Effector memory CD8-positive, alpha-beta T cell (primary cell): ENCODE results near the gene NCAM2.

Experiments used
- ATAC-seq: fragments of 150-1000 bp; cut with Tn5 transposase; replicated peaks from 2 replicates; pipeline ENCODE4 v1.10.0; 2021; ENCODE audit warnings: mild to moderate bottlenecking, moderate library complexity
- DNase-seq, 3 experiments: peaks; one replicate each; pipeline ENCODE4 v3.0.0; 2021
- H3K27ac Mint-ChIP-seq, 2 donors: one replicate each; pipeline ENCODE4 v1.8.0; 2022; ENCODE audit warnings: mild to moderate bottlenecking in 2 of 2, mixed read lengths in 2 of 2, moderate library complexity in 2 of 2
- H3K27me3 Mint-ChIP-seq, 2 donors: one replicate each; pipeline ENCODE4 v1.8.0; 2022; ENCODE audit warnings: mixed read lengths in 2 of 2
- H3K36me3 Mint-ChIP-seq: one replicate; pipeline ENCODE4 v1.8.0; 2022; ENCODE audit warnings: mild to moderate bottlenecking, moderate library complexity, mixed read lengths; ENCODE audit not compliant: insufficient read depth
- H3K4me1 Mint-ChIP-seq, 2 donors: one replicate each; pipeline ENCODE4 v1.8.0; 2022; ENCODE audit warnings: low read depth in 2 of 2, mixed read lengths in 2 of 2
- H3K4me3 Mint-ChIP-seq, 2 donors: one replicate each; pipeline ENCODE4 v1.8.0; 2022; ENCODE audit warnings: mild to moderate bottlenecking in 2 of 2, mixed read lengths in 2 of 2, moderate library complexity in 2 of 2
- H3K9me3 Mint-ChIP-seq, 2 donors: one replicate each; pipeline ENCODE4 v1.8.0; 2022; ENCODE audit warnings: mixed read lengths in 2 of 2

NCAM2 gene

DNA sequence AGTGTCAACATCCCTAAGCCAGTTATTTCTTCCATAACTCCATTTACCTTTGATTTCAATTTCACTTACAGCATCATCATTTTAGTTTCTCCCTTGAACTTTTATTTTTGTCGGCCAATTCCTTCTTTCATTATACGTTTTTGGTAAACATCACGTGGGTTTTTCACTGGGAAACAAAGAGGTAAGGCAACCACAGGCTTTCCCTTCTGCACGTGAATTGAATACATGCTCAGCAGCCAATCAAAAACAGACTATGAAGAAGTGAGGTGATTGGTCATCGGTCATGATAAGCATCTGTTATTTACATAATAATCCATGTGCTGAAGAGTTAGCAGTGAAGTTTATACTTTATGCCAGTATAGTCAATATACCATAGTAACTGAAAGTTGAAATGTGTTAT, 98.7 kb downstream of the NCAM2 start:
- Mint-ChIP-seq H3K36me3 (no peaks in the 10 kb centered on the region), H3K27ac (no peak overlapping the region), H3K9me3 (peaks cover 0 to 3% of the 10 kb centered on the region in 2 donors), H3K4me3 (no peak overlapping the region), H3K4me1 (no peaks in the 10 kb centered on the region), H3K27me3 (no peaks in the 10 kb centered on the region)
- no peak for ATAC-seq
- DNase-seq = no peak

DNA sequence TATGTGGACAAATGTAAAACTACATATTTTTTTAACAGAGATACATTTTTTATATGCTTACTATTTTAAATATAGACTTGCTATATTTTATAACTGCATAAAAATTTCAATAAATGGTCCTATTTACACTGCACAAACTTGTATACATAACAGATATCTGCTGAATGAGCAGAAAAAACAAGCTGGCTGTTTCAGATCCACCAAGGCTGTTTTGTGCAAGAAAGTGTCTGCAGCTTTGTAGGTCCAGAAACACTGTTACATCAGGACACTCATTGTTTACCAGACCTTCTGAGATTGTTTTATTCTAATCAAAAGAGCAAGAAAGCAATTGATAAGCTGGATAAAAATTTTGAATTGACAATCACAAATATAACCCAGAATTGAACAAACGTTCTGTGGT, 99.3 kb downstream of the NCAM2 start:
- DNase-seq = no peak
- Mint-ChIP-seq H3K36me3 (no peaks in the 10 kb centered on the region), H3K27ac (no peak overlapping the region), H3K9me3 (peaks cover 0 to 3% of the 10 kb centered on the region in 2 donors), H3K4me1 (no peaks in the 10 kb centered on the region), H3K27me3 (no peaks in the 10 kb centered on the region), H3K4me3 (no peak overlapping the region)
- no peak for ATAC-seq

DNA sequence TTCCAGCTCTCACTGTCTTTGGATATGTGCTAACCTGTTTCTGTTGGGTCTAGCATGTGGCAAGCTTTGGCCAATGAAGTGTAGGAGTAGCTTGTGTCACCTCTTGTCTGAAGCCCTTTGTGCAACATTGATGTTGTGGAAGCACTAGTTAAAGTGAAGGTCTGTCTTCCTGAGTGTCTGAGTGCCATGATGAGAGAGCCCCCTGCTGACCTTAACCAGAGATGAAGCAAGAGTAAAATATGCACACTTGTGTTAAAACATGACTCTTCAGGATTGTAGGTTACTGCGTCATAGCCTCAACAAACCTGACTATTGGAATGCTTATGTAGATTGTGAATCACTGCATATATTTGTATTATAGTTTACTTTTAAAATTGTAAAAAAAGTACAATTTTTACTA, 103.7 kb downstream of the NCAM2 start:
- no peak for ATAC-seq

DNA sequence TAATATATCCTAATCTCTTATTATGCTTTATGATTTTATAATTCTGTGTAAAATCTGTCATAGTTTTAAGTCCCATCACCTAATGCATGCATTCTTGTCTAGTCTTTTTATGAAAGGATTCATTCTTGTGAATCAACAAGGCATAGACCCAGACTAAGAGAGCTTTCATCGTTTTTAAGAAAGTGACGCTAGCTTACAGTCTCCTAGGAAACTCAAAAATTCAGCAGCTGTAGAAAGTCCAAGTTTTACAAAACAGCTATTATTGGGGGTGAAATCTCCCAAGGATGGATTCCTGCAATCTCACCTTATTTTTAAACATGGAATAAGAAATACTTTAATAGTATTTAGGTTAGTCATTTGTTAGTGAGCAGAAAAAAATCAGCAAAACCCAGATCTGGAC, 104.7 kb downstream of the NCAM2 start:
- peaks cover 1 to 11% of the 10 kb centered on the region in 2 donors for H3K9me3 Mint-ChIP-seq
- ATAC-seq = no peak
- no peak for DNase-seq

More for the DNA sequence above, 103.7 kb downstream of the NCAM2 start:
- Mint-ChIP-seq H3K36me3 (no peaks in the 10 kb centered on the region), H3K4me1 (no peaks in the 10 kb centered on the region), H3K9me3 (peaks cover 1 to 11% of the 10 kb centered on the region in 2 donors), H3K27me3 (no peaks in the 10 kb centered on the region), H3K4me3 (no peak overlapping the region), H3K27ac (no peak overlapping the region)
- DNase-seq = no peak

DNA sequence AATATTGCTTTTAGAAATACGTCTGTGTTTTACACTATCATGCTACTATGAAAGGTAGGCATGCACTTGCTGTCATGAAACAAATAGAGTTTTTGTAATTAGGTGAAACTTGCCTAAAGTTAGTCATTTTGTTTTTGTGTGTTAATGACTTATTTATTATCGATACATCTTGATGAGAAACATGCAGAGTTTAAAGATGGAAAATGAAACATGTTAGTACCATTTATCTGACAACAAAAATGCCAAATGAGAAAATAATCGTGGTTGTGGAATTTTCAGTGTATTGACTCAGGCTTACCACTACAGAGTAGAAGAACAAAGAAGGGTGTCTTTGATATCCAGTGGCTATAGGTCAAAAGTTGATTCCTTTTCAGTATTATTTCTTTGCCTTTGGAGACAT, 105.5 kb downstream of the NCAM2 start:
- H3K27me3 Mint-ChIP-seq = no peaks in the 10 kb centered on the region
- H3K4me3 Mint-ChIP-seq = no peak overlapping the region
- H3K27ac Mint-ChIP-seq = no peak overlapping the region
- peaks cover 3 to 11% of the 10 kb centered on the region in 2 donors for H3K9me3 Mint-ChIP-seq
- ATAC-seq (no peak), DNase-seq (no peak)
- no peaks in the 10 kb centered on the region for H3K4me1 Mint-ChIP-seq
- no peaks in the 10 kb centered on the region for H3K36me3 Mint-ChIP-seq

More for the DNA sequence above, 104.7 kb downstream of the NCAM2 start:
- H3K4me1 Mint-ChIP-seq = no peaks in the 10 kb centered on the region
- no peaks in the 10 kb centered on the region for H3K36me3 Mint-ChIP-seq
- H3K27ac Mint-ChIP-seq = no peak overlapping the region
- H3K4me3 Mint-ChIP-seq = no peak overlapping the region
- no peaks in the 10 kb centered on the region for H3K27me3 Mint-ChIP-seq

DNA sequence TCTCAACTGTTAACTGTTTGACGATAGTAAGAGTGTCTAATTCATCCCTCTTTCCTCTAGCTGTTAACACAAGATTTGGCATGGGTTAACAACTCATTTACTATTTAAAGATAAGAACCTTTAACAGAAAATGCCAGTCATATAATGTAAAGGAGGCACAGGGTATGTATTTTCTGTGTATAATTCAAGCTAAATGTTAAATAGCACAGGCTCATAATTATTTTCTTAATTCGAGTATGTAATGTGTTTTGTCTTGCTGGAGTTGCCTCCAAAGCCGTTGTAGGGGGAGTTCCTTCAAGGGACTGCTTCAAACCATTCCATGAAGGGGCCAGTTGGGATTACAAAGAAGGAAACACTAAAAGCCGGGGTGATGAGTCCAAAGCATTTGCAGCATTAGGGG, 111.5 kb downstream of the NCAM2 start:
- peaks cover 11 to 17% of the 10 kb centered on the region in 2 donors for H3K9me3 Mint-ChIP-seq
- no peak overlapping the region for H3K27ac Mint-ChIP-seq
- H3K4me1 Mint-ChIP-seq = no peaks in the 10 kb centered on the region
- no peak for DNase-seq
- no peaks in the 10 kb centered on the region for H3K36me3 Mint-ChIP-seq
- no peak overlapping the region for H3K4me3 Mint-ChIP-seq
- no peak for ATAC-seq
- H3K27me3 Mint-ChIP-seq = no peaks in the 10 kb centered on the region

DNA sequence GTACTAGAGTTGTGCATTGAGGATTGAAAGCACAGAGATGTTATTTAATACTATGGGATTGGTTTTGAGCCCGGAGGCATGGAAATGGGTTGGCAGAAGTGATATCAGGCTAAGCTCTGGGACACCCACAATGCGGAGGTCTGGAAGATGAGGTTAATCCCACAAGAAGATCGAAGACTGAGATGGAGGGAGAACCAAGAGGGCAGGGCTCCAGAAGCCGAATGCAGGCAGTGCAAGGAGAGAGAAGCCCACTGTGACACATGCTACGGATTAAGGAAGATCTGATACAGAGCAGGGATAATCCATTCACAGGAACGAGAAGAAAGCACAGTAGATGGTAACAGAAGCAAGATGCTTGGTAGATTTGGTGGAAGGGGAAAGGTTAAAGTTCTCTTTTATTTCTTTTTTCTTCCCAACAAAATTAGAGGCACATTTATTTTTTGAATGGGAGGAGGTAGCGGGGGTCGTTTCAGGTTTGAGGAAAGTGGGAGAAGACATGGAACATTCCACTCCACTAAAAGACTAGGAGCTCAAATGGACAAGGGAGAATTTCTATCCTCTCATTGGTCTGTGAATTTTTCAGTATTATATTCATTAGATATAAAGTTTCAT, 113.2 kb downstream of the NCAM2 start:
- no peaks in the 10 kb centered on the region for H3K4me1 Mint-ChIP-seq
- H3K27me3 Mint-ChIP-seq = no peaks in the 10 kb centered on the region
- DNase-seq (no peak), ATAC-seq (no peak)
- peaks cover 12 to 20% of the 10 kb centered on the region in 2 donors for H3K9me3 Mint-ChIP-seq
- H3K27ac Mint-ChIP-seq = no peak overlapping the region
- H3K4me3 Mint-ChIP-seq = no peak overlapping the region
- H3K36me3 Mint-ChIP-seq = no peaks in the 10 kb centered on the region

DNA sequence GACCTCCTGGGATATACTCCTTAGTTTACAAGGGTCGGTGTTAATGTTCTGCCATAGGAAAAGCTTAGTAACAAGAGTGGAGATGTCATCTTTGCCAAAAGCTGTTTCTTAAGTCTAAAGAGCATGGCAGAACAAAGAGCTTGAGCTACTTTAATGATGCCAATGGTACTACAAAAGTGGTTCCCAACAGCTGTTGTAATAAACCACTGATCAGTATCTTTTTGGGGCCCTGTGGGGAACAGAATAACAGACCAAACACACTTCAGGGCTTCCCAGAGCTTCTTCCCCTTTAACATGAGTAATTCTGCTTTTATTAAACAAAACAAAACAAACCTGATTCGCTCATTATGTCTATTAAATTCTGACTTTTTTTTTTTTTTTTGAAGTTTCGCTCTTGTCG, 116.3 kb downstream of the NCAM2 start:
- no peak overlapping the region for H3K4me3 Mint-ChIP-seq
- ATAC-seq (no peak), DNase-seq (no peak)
- peaks cover 12 to 20% of the 10 kb centered on the region in 2 donors for H3K9me3 Mint-ChIP-seq
- H3K4me1 Mint-ChIP-seq = no peaks in the 10 kb centered on the region
- H3K36me3 Mint-ChIP-seq = no peaks in the 10 kb centered on the region
- H3K27ac Mint-ChIP-seq = no peak overlapping the region
- no peaks in the 10 kb centered on the region for H3K27me3 Mint-ChIP-seq

DNA sequence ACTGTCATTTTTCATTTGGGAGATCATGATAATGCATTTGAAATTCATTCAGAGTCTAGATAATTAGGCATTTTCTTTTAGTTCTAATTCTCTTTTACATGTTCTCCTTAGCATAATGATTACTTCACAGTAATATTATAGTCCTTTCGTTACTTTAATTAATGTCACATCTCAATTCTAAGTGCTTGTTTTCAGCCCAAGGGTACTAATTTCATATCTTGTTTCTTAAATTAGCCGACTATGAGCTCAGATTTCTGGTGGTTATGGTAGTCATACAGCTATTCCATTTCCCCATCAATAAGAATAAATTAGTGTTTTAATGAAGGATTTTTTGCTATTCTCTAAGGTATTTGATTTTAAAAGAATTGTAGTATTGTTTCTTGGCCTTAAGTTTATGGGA, 120.9 kb downstream of the NCAM2 start:
- H3K27me3 Mint-ChIP-seq = no peaks in the 10 kb centered on the region
- no peak overlapping the region for H3K27ac Mint-ChIP-seq
- DNase-seq (no peak), ATAC-seq (no peak)
- no peak overlapping the region for H3K4me3 Mint-ChIP-seq
- no peaks in the 10 kb centered on the region for H3K4me1 Mint-ChIP-seq
- no peaks in the 10 kb centered on the region for H3K36me3 Mint-ChIP-seq
- peaks cover 10 to 13% of the 10 kb centered on the region in 2 donors for H3K9me3 Mint-ChIP-seq

DNA sequence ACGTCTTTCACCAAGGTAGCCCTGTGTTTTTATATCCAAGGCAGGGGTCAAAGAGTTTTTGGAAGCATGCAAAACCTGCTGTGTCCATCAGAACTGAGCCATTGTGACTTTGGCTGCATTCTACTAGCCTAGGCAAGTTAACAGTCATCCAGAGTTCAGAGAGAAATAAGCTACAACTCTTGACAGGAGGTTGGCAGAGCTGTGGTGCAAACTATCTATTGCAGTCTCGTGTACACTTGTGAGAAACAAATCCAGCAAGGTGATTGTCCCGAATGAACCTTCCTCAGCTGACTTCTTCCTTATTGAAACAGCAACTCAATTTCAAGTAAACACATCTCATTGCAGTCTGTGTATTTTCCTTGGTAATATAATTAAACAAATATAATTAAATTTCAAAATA, 124.5 kb downstream of the NCAM2 start:
- Mint-ChIP-seq H3K9me3 (peaks cover 11 to 13% of the 10 kb centered on the region in 2 donors), H3K36me3 (no peaks in the 10 kb centered on the region)

DNA sequence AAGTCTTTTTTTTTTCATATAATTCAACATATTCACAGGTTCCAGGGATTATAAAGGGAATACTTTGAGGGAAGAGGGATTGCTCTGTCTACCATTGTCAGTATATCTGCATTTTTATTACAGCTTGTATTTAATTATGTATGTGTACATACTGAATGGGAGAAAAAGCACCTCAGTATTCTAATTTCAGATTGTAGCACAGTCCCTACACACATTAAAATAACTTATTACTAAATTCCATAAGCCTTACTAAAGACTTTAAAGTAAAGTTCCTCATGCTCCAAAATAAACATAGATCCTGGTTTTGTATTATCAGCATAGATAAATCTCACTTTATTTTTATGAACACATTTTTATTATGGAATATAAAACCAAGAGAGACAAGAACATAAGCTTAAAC, 134.2 kb downstream of the NCAM2 start:
- H3K4me3 Mint-ChIP-seq = no peak overlapping the region
- H3K4me1 Mint-ChIP-seq = no peaks in the 10 kb centered on the region
- H3K36me3 Mint-ChIP-seq = no peaks in the 10 kb centered on the region
- H3K27me3 Mint-ChIP-seq = no peaks in the 10 kb centered on the region
- H3K27ac Mint-ChIP-seq = no peak overlapping the region
- ATAC-seq = no peak
- H3K9me3 Mint-ChIP-seq = peaks cover 11 to 12% of the 10 kb centered on the region in 2 donors
- DNase-seq = no peak

More for the DNA sequence above, 124.5 kb downstream of the NCAM2 start:
- Mint-ChIP-seq H3K4me1 (no peaks in the 10 kb centered on the region), H3K4me3 (no peak overlapping the region), H3K27me3 (no peaks in the 10 kb centered on the region), H3K27ac (no peak overlapping the region)
- ATAC-seq = no peak
- no peak for DNase-seq

DNA sequence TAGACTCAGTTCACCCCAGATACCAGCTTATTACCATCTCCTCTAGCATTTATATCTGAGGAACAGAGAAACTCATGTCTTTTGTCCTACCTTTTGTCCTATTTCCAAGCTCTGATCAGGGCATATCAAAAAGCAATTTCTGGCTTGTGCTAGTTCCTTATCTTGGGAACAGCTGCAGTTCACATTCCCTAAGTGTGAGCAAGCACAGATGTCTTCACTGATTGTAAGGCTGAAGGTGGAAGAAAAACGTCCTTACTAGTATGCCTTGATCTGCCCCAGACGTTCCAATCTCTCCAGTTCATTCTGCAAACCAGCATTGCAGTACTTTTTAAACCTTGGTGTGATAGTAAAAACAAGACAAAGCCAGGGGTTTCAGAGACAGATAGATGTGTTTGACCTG, 139.8 kb downstream of the NCAM2 start:
- H3K27ac Mint-ChIP-seq = no peak overlapping the region
- H3K4me3 Mint-ChIP-seq = no peak overlapping the region
- H3K4me1 Mint-ChIP-seq = no peaks in the 10 kb centered on the region
- ATAC-seq (no peak), DNase-seq (no peak)
- peaks cover 6 to 8% of the 10 kb centered on the region in 2 donors for H3K9me3 Mint-ChIP-seq
- H3K27me3 Mint-ChIP-seq = no peaks in the 10 kb centered on the region
- no peaks in the 10 kb centered on the region for H3K36me3 Mint-ChIP-seq

DNA sequence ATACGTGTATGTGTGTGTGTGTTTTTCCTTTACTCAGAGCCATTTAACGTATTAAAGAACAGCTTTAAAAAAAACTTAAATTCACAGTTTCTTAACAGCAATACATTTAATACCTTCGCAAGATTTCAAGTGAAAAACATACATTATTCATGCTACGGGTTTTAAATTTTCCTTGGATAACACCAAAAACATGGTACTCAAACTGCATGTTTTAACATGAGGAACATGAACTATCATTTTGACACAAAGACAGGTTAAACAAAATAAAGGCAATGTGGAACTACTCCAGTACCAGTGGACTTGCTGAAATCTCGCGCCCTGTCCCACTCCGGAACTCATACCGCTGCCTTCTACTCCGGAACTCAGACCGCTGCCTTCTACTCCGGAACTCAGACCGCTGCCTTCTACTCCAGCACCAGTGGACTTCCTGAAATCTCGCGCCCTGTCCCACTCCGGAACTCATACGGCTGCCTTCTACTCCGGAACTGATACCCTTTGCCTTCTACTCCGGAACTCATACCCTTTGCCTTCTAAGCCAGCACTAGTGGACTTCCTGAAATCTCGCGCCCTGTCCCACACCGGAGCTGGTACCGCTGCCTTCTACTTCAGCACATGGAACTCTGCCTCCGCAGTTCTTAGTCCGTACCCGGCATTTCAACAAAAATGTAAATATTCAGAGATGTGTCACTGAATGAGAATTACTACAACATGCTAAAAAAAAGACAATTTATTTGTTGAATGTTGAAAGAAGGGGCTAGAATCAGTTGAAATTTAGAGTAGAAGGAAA, 148.6 kb downstream of the NCAM2 start:
- peaks cover 0 to 2% of the 10 kb centered on the region in 2 donors for H3K9me3 Mint-ChIP-seq

DNA sequence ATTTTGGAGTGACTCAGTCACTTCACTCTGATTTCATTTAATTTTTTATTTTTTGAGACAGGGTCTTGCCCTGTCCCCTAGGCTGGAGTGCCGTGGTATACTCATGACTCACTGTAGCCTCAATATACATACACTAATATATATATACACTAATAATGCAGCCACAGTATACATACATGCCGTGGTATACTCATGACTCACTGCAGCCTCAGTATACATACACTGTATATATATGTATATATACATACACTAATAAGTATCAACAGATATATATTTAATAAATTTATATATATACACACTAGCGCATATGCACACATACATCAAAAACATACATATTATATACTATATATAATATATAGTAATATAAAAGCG, 149.2 kb downstream of the NCAM2 start:
- no peak overlapping the region for H3K27ac Mint-ChIP-seq
- peaks cover 0 to 2% of the 10 kb centered on the region in 2 donors for H3K9me3 Mint-ChIP-seq
- no peaks in the 10 kb centered on the region for H3K36me3 Mint-ChIP-seq
- H3K27me3 Mint-ChIP-seq = no peaks in the 10 kb centered on the region
- no peak for ATAC-seq
- H3K4me1 Mint-ChIP-seq = no peaks in the 10 kb centered on the region
- H3K4me3 Mint-ChIP-seq = no peak overlapping the region
- DNase-seq = no peak

More for the DNA sequence above, 148.6 kb downstream of the NCAM2 start:
- Mint-ChIP-seq H3K27ac (no peak overlapping the region), H3K27me3 (no peaks in the 10 kb centered on the region), H3K36me3 (no peaks in the 10 kb centered on the region), H3K4me1 (no peaks in the 10 kb centered on the region), H3K4me3 (no peak overlapping the region)
- no peak for DNase-seq
- no peak for ATAC-seq
